Islet precursor cell (in vitro differentiated cells): ENCODE results near the gene MCF2L.
"Not testable (repeated sequence)": the region's sequence is repeated elsewhere in the genome, so short reads cannot be mapped to it uniquely, and the experiment has no call there.

ENCODE experiments used
- DNase-seq: peaks from one replicate; pipeline ENCODE4 v3.0.0-alpha.2; 2018

Gene MCF2L, protein sequence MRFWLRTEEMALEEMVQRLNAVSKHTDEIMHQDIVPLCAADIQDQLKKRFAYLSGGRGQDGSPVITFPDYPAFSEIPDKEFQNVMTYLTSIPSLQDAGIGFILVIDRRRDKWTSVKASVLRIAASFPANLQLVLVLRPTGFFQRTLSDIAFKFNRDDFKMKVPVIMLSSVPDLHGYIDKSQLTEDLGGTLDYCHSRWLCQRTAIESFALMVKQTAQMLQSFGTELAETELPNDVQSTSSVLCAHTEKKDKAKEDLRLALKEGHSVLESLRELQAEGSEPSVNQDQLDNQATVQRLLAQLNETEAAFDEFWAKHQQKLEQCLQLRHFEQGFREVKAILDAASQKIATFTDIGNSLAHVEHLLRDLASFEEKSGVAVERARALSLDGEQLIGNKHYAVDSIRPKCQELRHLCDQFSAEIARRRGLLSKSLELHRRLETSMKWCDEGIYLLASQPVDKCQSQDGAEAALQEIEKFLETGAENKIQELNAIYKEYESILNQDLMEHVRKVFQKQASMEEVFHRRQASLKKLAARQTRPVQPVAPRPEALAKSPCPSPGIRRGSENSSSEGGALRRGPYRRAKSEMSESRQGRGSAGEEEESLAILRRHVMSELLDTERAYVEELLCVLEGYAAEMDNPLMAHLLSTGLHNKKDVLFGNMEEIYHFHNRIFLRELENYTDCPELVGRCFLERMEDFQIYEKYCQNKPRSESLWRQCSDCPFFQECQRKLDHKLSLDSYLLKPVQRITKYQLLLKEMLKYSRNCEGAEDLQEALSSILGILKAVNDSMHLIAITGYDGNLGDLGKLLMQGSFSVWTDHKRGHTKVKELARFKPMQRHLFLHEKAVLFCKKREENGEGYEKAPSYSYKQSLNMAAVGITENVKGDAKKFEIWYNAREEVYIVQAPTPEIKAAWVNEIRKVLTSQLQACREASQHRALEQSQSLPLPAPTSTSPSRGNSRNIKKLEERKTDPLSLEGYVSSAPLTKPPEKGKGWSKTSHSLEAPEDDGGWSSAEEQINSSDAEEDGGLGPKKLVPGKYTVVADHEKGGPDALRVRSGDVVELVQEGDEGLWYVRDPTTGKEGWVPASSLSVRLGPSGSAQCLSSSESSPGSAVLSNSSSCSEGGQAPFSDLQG

DNA sequence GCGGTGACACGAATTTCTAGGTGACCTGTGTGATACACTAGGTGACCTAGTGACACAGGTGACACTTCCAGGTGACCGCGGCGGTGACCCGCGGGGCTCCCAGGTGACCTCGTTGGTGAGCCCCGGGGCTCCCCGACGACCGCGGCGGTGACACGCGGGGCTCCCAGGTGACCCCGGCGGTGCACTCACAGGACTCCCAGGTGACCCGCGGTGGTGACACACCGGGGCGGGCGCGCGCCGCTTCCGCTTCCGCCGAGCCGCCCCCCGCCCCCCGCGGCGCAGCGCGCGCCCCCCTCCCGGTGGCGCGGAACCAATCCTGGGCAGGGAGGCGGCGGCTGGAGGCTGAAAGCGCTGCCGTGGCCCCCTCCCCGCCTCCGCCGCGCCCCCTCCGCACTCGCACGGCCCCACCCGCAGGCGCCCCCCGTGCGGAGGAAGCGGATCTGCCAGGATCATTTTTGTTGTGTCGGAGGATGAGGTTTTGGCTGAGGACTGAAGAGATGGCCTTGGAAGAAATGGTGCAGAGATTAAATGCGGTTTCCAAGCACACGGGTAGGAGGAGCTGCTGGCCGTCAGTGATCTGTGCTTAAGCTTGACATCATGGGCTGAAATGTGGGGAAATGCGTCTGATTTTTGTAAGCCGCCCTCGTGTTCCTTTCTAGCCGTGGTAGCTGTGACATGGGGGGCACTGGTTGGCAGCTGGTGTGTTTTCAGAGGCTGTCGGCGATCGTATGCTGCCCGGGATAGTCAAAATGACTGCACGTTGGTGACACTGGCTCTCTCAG, at the start of gene MCF2L:
TSS of gene MCF2L (plus strand) at position 305 of the 782 bp plus-strand sequence. CDS start at position 471, 166 bp downstream.
- DNase-seq = peak; percentile 67

DNA sequence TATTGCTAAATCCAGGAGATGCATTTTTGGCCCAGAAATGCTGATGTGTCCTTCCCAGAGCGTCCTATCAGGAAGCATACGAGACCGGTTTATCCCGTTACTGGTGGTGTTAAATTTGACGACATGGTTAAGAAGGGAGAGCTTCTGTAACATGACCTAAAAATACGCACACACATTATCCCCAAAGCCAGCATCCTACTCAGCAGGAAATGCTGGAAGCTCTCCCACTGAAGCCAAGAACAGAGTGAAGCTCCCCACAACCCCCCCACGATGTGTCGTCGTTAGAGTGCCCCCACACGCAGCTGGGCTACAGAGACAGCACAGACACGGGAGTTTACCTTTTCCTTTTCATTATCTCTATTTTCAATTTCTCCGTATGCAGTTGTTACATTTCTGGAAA, 45.1 kb upstream of the MCF2L start:
- DNase-seq = no peak

DNA sequence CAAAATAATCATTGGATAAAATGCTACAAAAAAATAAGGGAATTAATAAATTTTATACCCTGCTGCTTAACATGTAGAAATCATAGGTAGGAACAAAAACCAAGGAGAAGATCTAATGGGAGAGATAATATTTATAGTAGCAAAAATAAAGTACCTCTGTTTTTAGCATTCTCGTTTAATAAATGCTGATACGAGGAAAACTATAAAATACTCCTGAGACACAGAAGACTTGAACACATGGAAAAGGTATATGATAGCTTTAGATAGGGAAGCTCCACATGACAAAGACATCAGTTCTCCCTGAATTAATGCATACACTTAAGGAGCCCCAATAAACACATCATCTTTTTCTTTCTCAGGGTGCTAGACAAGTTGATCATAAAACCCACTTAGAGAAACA, 44.6 kb upstream of the MCF2L start:
- DNase-seq = no peak

DNA sequence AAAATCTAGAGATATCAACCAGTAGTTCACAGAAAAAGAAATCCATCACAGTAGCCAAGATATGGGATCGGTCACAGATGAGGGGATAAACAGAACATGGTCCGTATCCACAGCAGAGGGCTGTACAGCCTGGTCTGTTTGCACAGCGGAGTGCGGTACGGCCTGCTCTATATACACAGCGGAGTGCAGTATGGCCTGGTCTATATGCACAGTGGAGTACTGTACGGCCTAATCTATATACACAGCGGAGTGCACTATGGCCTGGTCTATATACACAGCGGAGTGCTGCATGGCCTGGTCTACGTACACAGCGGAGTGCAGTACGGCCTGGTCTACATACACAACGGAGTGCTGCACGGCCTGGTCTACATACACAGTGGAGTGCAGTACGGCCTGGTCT, 43.0 kb upstream of the MCF2L start:
- no peak for DNase-seq

DNA sequence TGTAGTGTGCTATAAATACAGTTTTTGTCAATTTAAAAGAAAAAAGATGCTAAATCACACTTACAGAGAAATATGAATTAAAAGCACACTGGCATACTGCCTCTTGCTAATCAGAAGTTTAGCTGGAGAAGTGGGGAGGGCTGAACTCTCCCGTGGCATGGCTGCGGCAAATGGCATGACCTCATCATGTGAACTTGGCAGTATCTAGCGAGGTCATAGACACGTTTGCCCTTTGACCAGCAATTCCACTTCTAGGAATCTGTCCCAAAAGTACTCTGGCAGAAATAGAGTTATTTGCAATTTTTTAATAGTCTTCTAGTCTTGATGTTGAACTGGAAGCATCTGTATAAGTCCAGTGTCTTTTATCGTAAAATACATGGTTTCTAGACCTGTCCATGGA, 42.0 kb upstream of the MCF2L start:
- no peak for DNase-seq

DNA sequence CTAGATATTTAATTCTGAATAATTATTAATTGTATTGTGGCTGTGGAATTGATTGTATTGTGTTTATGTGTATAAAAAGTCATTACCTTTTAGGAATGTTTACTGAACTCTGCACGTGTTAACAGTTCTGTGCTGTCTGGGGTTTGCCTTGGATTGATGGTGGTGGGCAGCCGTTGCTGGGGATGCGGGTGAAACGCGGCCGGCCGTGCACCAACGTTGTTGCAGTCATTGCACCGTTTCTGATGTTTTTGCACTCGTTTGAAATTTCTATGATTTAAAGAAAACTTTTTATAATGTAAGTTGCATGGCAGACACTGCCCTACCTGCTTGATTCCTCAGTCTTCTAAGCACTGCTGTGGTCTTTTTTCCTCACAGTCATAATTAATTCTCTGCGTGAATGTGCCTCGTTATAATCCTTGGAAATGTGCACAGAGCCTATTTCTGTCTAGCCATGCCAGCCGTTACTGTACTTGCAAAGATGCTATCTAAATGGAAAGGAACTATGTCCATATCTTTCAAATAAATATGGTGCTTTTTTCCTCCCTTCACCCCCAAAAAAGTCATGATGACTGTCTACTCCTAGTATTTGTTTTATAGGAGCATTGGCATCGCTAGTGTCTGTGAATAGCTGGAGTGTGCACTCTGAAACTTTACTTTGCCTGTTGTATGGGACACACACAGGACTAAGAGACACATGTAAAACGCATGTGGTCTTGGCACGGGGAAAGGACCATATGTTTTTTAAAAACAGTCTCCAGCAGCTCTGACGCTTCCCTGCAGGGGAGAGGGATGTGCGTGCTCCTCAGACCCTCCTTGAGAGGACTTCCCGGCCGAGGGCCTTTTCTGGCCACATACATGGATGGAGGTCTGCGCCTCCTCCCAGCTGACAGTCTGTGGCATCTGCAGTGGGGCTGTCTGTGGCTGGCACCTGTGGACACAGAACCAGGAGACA, 40.7 kb upstream of the MCF2L start:
- no peak for DNase-seq

DNA sequence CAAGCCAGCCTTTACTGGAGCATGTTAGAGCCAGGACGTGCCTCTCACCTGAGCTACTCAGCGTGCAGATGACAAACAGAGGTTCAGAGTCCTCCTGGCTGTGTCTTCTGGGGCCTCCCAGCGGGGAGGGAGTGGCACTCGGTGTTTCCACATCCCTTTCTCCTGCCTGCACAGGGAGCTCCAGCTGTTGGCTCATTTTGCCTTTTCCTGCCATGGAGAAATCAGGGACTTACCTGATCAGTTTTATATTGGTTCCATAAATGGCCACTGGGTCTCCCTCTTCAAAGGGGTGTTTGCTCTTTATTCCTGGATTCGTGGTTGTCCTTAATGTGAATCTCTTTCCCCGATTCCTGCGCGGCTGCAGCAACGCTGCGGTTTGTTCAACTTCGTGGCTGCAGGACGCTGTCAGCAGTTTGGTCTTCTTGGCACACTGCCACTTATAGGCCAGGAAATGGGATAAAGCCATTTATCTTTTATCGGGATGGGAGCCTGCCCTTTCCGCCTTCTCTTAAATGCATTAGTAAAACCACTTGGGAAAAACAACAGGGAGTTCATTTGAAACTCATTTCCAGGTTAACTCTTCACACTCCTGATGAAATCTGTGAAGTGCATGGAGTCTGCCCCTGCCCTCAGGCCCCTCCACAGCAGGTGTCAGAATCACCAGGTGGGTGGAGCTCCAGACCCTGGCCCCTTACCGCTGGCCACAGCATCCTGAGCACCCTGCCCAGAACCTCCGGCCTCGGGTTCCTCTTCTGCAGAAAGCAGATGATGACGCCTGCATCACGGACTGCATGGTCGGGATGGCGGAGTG, 39.8 kb upstream of the MCF2L start:
- no peak for DNase-seq

DNA sequence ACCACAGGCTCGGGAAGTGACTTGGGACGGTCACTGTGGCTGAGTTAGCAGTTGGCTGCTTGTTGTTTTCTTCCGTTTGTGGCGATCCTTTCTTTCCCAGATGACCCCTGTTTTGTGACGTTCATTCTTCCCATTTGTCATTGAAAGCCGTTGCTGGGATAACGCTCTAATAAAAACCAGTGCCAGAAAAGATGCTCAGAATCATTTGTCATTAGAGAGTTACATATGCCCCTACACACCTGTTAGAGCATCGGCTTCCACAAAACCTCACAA, 39.3 kb upstream of the MCF2L start:
- no peak for DNase-seq

DNA sequence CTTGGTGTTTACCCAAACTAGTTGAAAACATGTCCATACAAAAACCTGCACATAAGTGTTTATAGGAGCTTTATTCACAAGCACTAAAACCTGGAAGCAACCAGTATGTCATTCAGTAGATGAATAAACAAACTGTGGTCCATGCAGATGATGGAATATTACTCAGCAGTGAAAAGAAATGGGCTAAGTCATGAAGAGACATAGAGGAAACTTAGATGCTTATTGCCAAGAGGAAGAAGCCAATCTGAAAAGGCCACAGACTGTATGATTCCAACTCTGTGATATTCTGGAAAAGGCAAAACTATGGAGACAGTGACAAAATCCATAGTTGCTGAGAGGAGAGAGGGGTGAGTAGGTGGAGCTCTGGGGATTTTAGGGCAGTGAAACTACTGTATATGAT, 38.8 kb upstream of the MCF2L start:
- no peak for DNase-seq

DNA sequence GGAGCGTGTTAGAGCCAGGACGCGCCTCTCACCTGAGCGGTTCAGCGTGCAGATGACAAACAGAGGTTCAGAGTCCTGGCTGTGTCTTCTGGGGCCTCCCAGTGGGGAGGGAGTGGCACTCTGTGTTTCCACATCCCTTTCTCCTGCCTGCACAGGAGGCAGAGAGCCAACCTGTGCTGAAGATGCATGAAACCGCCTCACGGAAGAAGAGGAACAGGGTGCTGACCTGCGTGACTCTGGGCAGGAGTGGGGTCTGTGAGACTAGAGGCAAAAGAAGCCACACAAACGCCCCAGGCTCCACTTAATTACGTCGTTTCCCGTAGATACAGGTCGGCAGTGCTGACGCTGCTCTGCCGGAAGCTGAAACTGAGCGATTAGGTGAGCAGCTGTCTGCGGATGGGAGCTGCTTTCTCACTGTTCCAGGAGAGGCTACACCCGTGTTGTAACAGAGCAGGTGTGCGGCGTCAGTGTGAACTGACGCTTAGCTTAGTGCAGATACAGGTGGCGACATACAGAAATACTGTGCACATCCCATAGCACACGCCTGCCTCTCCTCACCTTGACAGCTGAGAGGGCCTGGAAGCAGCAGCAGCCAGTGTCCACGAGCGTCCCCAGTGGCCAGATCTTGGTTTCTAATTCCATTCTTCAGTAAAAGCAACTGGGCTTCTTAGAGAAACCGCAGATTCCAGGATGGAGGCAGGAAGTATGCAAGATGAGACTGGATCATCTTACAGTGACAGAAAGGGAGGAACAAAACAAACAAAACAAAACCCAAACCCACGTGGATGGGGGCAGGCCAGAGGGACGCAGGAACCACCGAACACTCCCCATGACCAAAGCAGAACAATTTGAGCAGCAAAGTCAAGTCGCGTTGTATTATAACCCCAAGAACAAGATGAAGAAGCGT, 37.7 kb upstream of the MCF2L start:
- DNase-seq = peak; percentile 88

DNA sequence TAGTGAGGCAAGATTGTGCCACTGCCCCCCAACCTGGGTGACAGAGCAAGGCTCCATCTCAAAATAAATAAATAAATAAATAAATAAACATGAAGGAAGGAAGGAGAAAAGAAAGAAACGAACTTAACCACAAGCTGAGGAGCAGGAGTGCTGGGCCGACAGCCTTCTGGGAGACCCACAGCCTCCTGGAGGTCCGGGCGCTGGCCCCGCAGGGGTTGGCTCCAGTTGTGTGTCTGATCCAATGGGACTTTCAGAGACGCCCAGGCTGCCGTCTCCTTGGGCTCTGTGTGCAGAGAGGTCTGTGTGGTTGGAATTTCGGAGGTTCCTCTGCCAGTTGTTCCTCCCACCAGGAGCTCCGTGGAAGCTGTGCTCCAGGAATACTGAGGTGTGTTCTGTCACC, 36.0 kb upstream of the MCF2L start:
- peak; percentile 42 for DNase-seq

DNA sequence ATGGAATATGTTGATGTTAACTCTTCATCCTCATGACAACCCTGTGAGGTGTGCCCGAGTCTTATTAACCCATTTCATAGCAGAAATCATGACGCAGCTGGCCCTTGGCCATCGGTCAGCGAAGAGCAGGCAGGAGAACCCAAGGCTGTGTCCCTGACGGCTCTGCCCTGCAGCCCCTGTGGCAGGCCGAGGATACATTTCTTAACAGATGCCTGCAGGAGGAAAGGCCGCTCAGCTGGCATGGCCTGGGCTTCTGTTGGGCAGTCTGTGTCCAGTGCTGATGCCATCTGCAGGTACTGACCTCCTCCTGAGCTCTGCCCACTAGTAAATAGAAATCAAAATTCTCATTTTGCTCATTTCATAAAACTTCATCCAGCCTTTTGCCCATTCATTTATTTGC, 35.4 kb upstream of the MCF2L start:
- DNase-seq = no peak

DNA sequence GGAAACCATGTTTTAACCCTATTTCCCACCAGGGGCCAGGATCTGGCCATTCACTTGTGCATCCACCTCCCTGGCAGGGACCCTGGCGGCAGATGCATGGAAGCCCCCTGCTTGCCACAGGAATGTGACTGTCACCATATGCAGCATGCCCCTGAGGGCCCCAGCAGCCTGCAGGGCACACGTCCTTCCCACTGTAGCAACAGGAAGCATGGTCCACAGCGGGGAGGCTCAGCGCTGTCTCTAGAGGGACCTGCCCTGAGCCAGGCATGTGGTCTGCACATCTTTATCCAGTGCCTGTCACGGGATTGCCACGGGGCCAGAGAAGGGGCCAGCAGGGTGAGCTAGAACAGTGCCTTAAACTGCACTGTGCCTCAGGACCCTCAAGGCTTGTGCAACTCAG, 34.9 kb upstream of the MCF2L start:
- peak; percentile 52 for DNase-seq

DNA sequence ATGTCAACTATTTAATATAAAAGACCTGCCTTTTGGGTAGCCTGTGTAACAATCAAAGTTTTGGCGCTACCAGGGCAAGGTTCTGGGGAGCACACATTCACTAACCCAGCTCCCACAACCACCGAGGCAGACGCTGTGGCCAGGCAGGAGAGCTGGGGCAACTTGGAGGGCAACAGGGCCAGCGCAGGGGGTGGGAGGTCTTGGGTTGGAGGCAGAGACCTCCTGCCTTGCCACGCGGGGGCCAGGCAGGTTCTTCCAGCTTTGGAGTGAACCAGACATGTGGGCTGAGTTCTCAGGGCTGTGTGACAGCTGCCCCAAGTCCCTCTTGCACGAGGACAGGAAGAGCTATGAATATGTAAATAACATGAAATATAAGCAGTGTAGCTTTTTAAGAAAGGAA, 30.3 kb upstream of the MCF2L start:
- DNase-seq = no peak

DNA sequence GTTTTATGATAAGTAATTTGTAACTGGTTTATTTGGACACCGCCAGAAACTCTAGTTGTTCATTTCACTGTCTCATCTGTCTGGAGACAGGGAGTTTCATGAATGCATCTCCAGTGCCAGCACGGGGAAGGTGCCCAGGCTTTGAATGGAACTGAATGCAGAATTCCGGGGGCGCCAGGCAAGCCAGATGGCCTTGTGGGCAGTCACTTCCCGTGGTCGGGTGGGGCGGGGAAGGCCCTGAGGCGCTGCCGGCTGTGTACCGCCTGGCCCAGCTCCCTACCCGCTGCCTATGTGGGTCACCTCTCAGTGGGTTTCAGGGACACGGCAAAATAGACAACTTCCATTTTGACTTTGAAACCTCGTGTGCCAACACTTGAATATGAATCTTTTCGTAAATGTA, 28.8 kb upstream of the MCF2L start:
- DNase-seq = no peak

DNA sequence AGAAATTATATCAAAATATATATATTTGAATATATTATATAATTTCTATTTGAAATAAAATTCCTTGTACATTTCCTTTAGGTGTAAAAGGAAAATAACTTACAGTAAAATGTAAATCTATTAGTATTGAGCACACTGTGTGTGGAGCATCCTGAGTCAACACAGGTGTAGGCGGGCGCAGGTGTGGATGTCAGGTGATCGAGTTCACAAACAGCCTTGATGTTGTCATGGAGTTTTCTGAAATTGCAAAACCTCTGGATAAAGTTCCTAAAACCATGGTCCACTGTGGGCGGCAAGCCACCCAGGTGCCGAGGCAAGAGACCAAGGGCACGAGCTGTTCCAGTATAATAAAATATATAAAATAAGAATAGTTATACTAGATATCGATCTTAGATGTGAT, 27.7 kb upstream of the MCF2L start:
- no peak for DNase-seq

DNA sequence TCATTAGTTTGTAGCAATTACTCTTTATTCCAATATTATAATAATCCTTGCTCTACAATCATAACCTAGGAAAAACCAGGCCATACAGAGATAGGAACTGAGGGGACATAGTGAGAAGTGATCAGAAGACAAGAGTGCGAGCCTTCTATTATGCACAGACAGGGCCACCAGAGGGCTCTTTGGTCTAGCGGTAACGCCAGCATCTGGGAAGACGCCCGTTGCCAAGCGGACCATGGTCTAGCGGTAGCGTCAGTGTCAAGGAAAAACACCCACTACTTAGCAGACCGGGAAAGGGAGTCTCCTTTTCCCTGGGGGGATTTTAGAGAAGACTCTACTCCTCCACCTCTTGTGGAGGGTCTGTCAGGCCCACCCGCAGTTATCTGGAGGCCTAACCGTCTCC, 27.2 kb upstream of the MCF2L start:
- DNase-seq = not testable (repeated sequence)

DNA sequence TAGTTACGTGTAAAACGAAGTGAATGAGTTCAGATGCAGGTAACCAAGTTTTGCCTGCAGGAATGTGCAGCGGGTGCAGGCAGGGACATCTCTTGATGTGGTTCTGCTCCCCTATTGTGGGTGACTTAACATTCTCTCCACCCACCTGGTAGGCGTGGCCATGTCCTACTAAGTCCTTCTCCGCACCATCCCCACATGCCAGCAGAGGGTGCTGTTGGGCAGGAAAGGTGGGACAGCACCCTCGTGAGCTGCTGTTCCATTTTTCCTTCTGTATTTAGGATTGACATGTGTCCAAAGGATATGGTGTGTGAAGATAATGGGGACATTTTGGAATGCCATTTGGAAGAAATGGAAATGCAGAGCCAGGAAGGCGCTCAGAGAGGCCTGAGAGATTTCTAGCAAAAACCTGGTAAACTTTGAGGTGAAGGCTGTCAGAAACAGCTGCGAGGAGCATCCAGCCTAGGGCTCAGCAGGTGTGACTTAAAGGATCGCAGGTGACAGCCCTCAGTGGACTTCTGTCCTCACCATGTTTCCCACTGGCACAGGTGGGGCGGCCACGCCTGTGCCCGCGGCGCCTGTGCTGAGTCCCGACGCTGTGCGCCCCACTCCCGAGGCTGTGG, 26.2 kb upstream of the MCF2L start:
- peak; percentile 97 for DNase-seq
